Keratinocyte (primary cell): ENCODE data around the gene LAMA1. TPM values are rescaled to one million over a fixed set of nuclear protein-coding genes. Genes with fewer than 3 reads are reported as not detected.

Experiments
- DNase-seq: peaks from one replicate; pipeline ENCODE4 v3.0.0-alpha.2; 2011; ENCODE audit warnings: low read depth, missing footprints, low spot score
- FAIRE-seq: peaks from 2 replicates; lab custom pipeline; 2011; peaks lifted over from hg19 to GRCh38; lab: Jason Lieb, UNC
- H2AFZ ChIP-seq: 2 replicates; pipeline ENCODE4 v1.6.0; 2012; ENCODE audit warnings: low read length, control low read depth, inconsistent platforms; ENCODE audit not compliant: control insufficient read depth
- H3K27ac ChIP-seq: 2 replicates; pipeline ENCODE4 v1.5.1; 2011; ENCODE audit warnings: low read length; ENCODE audit not compliant: control insufficient read depth, insufficient read depth
- H3K27me3 ChIP-seq: 3 replicates; pipeline ENCODE4 v1.6.0; 2011; ENCODE audit warnings: low read length; ENCODE audit not compliant: control insufficient read depth, insufficient read depth; ENCODE audit errors: extremely low read depth
- H3K36me3 ChIP-seq, 2 experiments: 2 replicates in 1 of 2; 3 replicates in 1 of 2; pipeline ENCODE4 v1.5.1; 2011; ENCODE audit warnings: low read length in 2 of 2, mild to moderate bottlenecking in 1 of 2; ENCODE audit not compliant: control insufficient read depth in 2 of 2, insufficient read depth in 2 of 2; ENCODE audit errors: extremely low read depth in 1 of 2
- H3K4me1 ChIP-seq: 3 replicates; pipeline ENCODE4 v1.5.1; 2011; ENCODE audit warnings: low read length; ENCODE audit not compliant: control insufficient read depth, insufficient read depth; ENCODE audit errors: extremely low read depth
- H3K4me2 ChIP-seq: 3 replicates; pipeline ENCODE4 v1.6.0; 2011; ENCODE audit warnings: low read depth, low read length; ENCODE audit not compliant: control insufficient read depth, insufficient read depth; ENCODE audit errors: extremely low read depth
- H3K4me3 ChIP-seq, 3 experiments: fragments of 200-600 bp in 1 of 3; sonication (generic) in 1 of 3; 2 replicates in 2 of 3; 3 replicates in 1 of 3; pipeline ENCODE4 v1.5.1; 2011 to 2016; ENCODE audit warnings: low read length in 3 of 3, mild to moderate bottlenecking in 3 of 3, control low read depth in 2 of 3, inconsistent platforms in 1 of 3, low read depth in 1 of 3, mixed read lengths in 1 of 3, mixed run types in 1 of 3, moderate library complexity in 1 of 3; ENCODE audit not compliant: control insufficient read depth in 2 of 3, insufficient read depth in 2 of 3; ENCODE audit errors: extremely low read depth in 1 of 3
- H3K79me2 ChIP-seq: 2 replicates; pipeline ENCODE4 v1.6.0; 2012; ENCODE audit warnings: low read length; ENCODE audit not compliant: control insufficient read depth, insufficient read depth
- H3K9ac ChIP-seq: 3 replicates; pipeline ENCODE4 v1.6.0; 2011; ENCODE audit warnings: low read length; ENCODE audit not compliant: control insufficient read depth, insufficient read depth; ENCODE audit errors: extremely low read depth
- H3K9me1 ChIP-seq: 3 replicates; pipeline ENCODE4 v1.6.0; 2011; ENCODE audit warnings: low read length; ENCODE audit not compliant: control insufficient read depth, insufficient read depth; ENCODE audit errors: extremely low read depth
- H3K9me3 ChIP-seq: 2 replicates; pipeline ENCODE4 v1.5.1; 2012; ENCODE audit warnings: low read depth, low read length; ENCODE audit not compliant: control insufficient read depth
- H4K20me1 ChIP-seq: 3 replicates; pipeline ENCODE4 v1.6.0; 2011; ENCODE audit warnings: low read length; ENCODE audit not compliant: control insufficient read depth, insufficient read depth; ENCODE audit errors: extremely low read depth
- EZH2 ChIP-seq: IDR thresholded peaks from one replicate; pipeline ENCODE4 v1.6.1; 2012; ENCODE audit warnings: inconsistent platforms, mild to moderate bottlenecking, low read length, moderate library complexity
- dilution Hi-C: fragments of 300-500 bp; cut with MboI; formaldehyde crosslinking; loops from one replicate; pipeline ENCODE4 v1.7.0; 2020; ENCODE audit warnings: low sequenced_read_pairs; ENCODE audit not compliant: extremely low pct_ligation_motif_present
- polyA plus RNA-seq, 5 experiments: library from polyadenylated mRNA; depleted of rRNA in 3 of 5; stranded (reverse) in 3 of 5; stranded (forward) in 1 of 5; unstranded in 1 of 5; fragments of >200 nt; gene quantifications; 1 replicate in 1 of 5; 2 replicates in 3 of 5; 3 replicates in 1 of 5; pipeline versions ENCODE4 v1.2.1 to v1.2.3, GENCODE V29; 2011 to 2012; ENCODE audit warnings: missing spikeins in 2 of 5, low read depth in 1 of 5, low replicate concordance in 1 of 5
- TF ChIP-seq, protein P1 (sequence below), 3 experiments: IDR thresholded peaks in 1 of 3; conservative IDR thresholded peaks in 1 of 3; optimal IDR thresholded peaks in 1 of 3; 2 replicates in 2 of 3; 3 replicates in 1 of 3; pipeline versions ENCODE3 to v1.5.1; 2011; ENCODE audit warnings: low read length in 3 of 3, mild to moderate bottlenecking in 3 of 3, moderate library complexity in 2 of 3, control low read depth in 1 of 3, inconsistent platforms in 1 of 3; ENCODE audit not compliant: insufficient read depth in 2 of 3; ENCODE audit errors: extremely low read depth in 1 of 3

Gene LAMA1
- polyA plus RNA-seq, 1 donor (not counting 4 experiments of a cell fraction or from before 2014, with no cell fraction given) = 2.1 TPM

DNA sequence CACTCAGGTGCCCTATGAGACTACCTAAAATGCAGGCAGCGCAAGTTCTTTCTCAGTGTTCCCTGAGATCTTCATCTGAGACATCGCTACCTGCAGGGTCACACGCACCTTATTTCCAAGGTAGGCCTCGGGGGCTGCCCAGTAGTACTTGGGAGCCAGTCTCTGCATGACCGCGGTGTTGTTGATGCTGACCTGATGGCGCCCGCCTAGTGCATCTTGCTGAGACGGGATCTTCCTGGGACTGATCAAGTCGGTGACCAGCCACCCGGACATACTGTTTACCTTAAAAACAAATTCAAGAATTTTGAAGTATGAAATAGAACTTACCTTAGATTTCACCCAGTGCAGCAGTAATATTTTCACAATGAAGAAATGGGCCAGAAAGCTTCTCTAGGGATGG lies 80.1 kb downstream of the LAMA1 start:
- dilution Hi-C loops = loop anchor here (25.0 kb wide), 1 partner anchor 150 kb away; no protein-coding TSS in a partner anchor
- no peak for TF ChIP-seq EZH2
- TF ChIP-seq, protein P1, sequence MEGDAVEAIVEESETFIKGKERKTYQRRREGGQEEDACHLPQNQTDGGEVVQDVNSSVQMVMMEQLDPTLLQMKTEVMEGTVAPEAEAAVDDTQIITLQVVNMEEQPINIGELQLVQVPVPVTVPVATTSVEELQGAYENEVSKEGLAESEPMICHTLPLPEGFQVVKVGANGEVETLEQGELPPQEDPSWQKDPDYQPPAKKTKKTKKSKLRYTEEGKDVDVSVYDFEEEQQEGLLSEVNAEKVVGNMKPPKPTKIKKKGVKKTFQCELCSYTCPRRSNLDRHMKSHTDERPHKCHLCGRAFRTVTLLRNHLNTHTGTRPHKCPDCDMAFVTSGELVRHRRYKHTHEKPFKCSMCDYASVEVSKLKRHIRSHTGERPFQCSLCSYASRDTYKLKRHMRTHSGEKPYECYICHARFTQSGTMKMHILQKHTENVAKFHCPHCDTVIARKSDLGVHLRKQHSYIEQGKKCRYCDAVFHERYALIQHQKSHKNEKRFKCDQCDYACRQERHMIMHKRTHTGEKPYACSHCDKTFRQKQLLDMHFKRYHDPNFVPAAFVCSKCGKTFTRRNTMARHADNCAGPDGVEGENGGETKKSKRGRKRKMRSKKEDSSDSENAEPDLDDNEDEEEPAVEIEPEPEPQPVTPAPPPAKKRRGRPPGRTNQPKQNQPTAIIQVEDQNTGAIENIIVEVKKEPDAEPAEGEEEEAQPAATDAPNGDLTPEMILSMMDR (optimal IDR thresholded peaks at IDR 0.05 in 1 of 3, IDR thresholded peaks at IDR 0.05 in 1 of 3, conservative IDR thresholded peaks at IDR 0.05 in 1 of 3; ENCODE audit: extremely low read depth in 1 of 3, insufficient read depth in 2 of 3, low read length in 3 of 3) = no peak

DNA sequence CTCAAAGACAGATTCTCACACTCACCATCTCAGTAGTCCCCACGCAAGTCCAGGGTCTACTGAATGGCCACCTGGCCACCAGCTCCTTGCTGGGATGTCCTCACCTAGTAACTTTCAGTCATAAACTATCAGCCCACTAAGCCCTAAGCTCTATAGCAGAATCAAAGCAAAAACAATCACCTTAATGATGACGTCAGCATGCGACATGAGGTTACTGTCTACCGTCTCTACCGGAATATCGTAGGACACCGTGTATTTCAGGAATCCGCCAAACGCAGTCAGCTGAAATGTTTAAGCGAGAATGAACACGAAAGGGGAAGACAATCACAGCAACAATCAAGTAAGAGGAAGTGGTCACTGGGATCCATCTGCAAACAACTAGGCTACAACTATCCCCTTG lies 81.8 kb downstream of the LAMA1 start:
- dilution Hi-C loops = loop anchor here (25.0 kb wide), 1 partner anchor 151 kb away; no protein-coding TSS in a partner anchor
- Histone ChIP-seq H3K27me3 (no peaks in the 10 kb centered on the region), H3K9me1 (no peaks in the 10 kb centered on the region), H4K20me1 (no peaks in the 10 kb centered on the region), H3K36me3 (no peaks in the 10 kb centered on the region), H3K4me1 (peaks cover 8% of the 10 kb centered on the region), H3K4me2 (no peak overlapping the region), H2AFZ (no peak overlapping the region), H3K27ac (no peak overlapping the region), H3K4me3 (no peak overlapping the region), H3K9me3 (no peaks in the 10 kb centered on the region), H3K9ac (no peak overlapping the region), H3K79me2 (no peaks in the 10 kb centered on the region)
- TF ChIP-seq, protein P1 (optimal IDR thresholded peaks at IDR 0.05 in 1 of 3, IDR thresholded peaks at IDR 0.05 in 1 of 3, conservative IDR thresholded peaks at IDR 0.05 in 1 of 3; ENCODE audit: extremely low read depth in 1 of 3, insufficient read depth in 2 of 3, low read length in 3 of 3) = no peak
- no peak for TF ChIP-seq EZH2
- FAIRE-seq (no peak), DNase-seq (no peak)

More for the DNA sequence above, 80.1 kb downstream of the LAMA1 start:
- no peaks in the 10 kb centered on the region for H3K27me3 ChIP-seq
- no peaks in the 10 kb centered on the region for H3K9me1 ChIP-seq
- FAIRE-seq (no peak), DNase-seq (no peak)
- no peak overlapping the region for H3K27ac ChIP-seq
- no peak overlapping the region for H3K4me3 ChIP-seq
- no peaks in the 10 kb centered on the region for H3K9me3 ChIP-seq
- H3K36me3 ChIP-seq = no peaks in the 10 kb centered on the region
- no peak overlapping the region for H2AFZ ChIP-seq
- H3K4me2 ChIP-seq = no peak overlapping the region
- no peaks in the 10 kb centered on the region for H3K79me2 ChIP-seq
- H3K9ac ChIP-seq = no peak overlapping the region
- H3K4me1 ChIP-seq = peaks cover 8% of the 10 kb centered on the region
- H4K20me1 ChIP-seq = no peaks in the 10 kb centered on the region
